Measurements from ENCODE around the gene CEMIP.

GRCh38 chr15:80739919-80740318 lies 39.3 kb upstream of the CEMIP start:
- no peak for TF ChIP-seq POLR2A (IDR thresholded peaks at IDR 0.05)
- no peak for TF ChIP-seq CTCF (IDR thresholded peaks at IDR 0.05)

All from adrenal gland (tissue), 5 donors.